KOPT-K1 (cell line): ENCODE measurements around the gene TAF7L.
A peak's percentile ranks its signal among the peaks of the same experiment; 100 is the strongest.
"Not testable (repeated sequence)": the region's sequence is repeated elsewhere in the genome, so short reads cannot be mapped to it uniquely, and the experiment has no call there.

Experiments
- H3K27ac ChIP-seq: fragments of 200-600 bp; sonication (generic); 2 replicates; pipeline ENCODE4 v1.5.1; 2016; ENCODE audit warnings: antibody characterized with exemption, mild to moderate bottlenecking, low read depth, low read length; ENCODE audit not compliant: poor library complexity, severe bottlenecking
- H3K36me3 ChIP-seq: fragments of 200-600 bp; sonication (generic); 2 replicates; pipeline ENCODE4 v1.5.1; 2017; ENCODE audit warnings: antibody characterized with exemption, mild to moderate bottlenecking, low read length, moderate library complexity; ENCODE audit not compliant: insufficient read depth
- H3K9me3 ChIP-seq: fragments of 200-600 bp; sonication (generic); 2 replicates; pipeline ENCODE4 v1.5.1; 2017; ENCODE audit warnings: antibody characterized with exemption, low read length, mild to moderate bottlenecking; ENCODE audit not compliant: insufficient read depth, poor library complexity, severe bottlenecking

Gene TAF7L, protein sequence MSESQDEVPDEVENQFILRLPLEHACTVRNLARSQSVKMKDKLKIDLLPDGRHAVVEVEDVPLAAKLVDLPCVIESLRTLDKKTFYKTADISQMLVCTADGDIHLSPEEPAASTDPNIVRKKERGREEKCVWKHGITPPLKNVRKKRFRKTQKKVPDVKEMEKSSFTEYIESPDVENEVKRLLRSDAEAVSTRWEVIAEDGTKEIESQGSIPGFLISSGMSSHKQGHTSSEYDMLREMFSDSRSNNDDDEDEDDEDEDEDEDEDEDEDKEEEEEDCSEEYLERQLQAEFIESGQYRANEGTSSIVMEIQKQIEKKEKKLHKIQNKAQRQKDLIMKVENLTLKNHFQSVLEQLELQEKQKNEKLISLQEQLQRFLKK

DNA sequence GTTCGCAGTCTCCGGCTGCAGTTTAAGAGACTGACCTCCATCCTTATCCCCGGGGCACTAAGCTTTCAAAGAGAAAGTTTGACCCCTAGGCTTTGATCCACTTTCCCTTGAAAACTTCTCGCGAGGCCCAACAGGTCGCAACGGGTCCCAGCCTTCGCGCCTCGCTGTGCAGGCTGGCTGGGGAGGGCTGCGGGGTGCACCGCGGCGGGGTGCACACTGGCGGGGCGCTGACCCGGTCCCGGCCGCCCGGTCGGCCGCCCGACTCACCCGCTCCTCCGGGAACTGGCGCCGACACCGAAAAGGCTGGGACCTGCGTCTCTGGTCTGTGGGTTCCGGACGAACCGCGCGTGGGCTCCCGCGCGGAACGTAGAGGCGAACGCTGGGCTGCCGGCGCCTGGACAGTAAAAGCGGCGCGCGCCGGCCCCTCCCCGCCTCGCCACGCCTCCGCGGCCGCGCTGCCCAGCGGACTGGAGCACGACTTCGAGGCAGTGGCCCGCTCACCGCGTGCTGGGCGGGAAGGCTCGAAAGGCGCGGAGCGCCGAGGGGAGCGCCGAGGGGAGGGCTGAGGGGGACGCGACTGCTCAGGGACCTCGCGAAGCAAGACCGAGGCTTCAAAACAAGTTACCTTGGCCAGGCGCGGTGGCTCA lies at the start of gene TAF7L:
TAF7L (minus strand) TSS at position 378 of the 647 bp plus-strand sequence. CDS start 3,791 bp downstream, outside the sequence.
- H3K36me3 ChIP-seq, result no peaks in the 10 kb centered on the region
- no peak within 1 kb of the TSS for H3K27ac ChIP-seq
- H3K9me3 ChIP-seq, result no peaks in the 10 kb centered on the region

DNA sequence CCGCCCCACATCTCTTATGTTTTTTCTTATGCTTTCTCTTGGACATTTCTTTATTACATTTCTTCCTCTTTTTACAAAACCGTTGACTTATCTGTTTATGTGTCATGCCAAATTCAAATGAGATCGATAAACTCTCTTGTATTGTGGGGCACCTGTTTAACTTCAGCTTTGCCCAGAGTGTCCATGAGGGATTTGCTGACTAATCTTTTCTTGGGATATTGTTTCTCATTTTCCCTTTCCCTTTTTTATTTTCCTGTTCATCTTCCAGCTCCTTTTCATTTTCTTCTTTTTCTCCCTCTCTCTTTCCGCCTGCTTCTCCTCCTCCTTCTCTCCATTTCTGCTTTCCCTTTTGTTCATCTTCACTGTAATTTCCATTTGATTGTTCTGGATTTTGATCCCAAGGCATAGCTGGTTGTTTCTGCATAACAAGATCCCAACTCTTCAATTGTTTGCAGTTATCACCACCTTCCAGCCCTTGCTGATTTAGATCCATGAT lies 46.7 kb upstream of the TAF7L start:
- Histone ChIP-seq H3K9me3 (no peaks in the 10 kb centered on the region), H3K36me3 (no peaks in the 10 kb centered on the region), H3K27ac (no peak overlapping the region)

DNA sequence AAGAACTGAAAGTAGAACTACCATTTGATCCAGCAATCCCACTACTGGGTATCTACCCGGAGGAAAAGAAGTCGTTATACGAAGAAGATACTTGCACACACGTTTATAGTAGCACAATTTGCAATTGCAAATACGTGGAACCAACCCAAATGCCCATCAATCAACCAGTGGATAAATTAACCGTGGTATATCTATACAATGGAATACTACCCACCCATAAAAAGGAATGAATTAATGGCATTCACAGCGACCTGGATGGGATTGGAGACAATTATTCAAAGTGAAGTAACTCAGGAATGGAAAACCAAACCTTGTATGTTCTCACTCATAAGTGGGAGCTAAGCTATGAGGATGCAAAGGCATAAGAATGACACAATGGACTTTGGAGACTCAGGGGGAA lies 43.2 kb upstream of the TAF7L start:
- not testable (repeated sequence) for H3K9me3 ChIP-seq, H3K27ac ChIP-seq, H3K36me3 ChIP-seq

DNA sequence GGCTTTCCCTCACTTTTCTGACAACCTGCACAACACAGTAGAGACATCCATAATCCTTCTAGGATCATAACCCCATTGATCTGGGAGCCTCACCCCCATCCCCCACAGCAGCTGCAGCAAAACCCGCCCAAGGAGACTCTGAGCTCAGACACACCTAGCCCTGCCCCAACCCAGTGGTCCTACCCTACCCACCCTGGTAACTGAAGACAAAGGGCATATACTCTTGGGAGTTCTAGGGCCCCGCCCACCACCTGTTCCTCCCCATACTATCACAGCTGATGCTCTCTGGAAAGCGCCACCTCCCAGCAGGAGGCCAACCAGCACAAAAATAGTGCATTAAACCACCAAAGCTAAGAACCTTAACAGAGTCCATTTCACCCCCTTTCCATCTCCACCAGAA lies 35.5 kb upstream of the TAF7L start:
- not testable (repeated sequence) for H3K27ac ChIP-seq, H3K9me3 ChIP-seq, H3K36me3 ChIP-seq

DNA sequence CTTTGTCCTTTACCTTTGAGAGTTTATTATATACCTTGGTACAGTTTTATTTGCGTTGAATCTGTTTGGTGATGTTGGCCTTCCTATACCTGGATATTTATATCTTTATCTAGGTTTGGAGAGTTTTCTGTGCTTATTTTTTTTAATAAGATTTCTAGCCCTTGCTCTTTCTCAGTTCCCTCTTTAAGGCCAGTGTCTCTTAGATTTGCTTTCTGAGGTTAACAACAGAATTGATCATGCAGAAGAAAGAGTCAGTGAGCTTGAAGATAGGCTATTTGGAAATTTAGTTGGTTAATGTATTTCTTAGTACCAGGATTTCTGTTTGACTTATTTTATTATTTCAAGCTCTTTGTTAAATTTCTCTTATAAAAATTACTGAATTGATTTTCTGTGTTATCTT lies 12.7 kb upstream of the TAF7L start:
- Histone ChIP-seq H3K9me3 (no peaks in the 10 kb centered on the region), H3K36me3 (no peaks in the 10 kb centered on the region), H3K27ac (no peak overlapping the region)

DNA sequence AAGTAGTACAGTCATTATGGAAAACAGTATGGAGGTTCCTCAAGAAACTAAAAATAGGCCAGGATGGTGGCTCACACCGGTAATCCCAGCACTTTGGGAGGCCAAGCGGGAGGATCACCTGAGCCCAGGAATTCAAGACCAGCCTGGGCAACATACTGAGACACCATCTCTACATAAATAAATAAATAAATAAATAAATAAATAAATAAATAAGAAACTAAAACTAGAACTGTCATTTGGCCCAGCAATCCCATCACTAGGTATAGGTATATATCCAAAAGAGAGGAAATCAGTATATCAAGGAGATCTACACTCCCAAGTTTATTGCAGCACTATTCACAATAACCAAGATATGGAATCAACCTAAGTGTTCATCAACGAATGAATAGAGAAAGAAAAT lies 4.5 kb upstream of the TAF7L start:
- not testable (repeated sequence) for H3K9me3 ChIP-seq, H3K27ac ChIP-seq, H3K36me3 ChIP-seq

DNA sequence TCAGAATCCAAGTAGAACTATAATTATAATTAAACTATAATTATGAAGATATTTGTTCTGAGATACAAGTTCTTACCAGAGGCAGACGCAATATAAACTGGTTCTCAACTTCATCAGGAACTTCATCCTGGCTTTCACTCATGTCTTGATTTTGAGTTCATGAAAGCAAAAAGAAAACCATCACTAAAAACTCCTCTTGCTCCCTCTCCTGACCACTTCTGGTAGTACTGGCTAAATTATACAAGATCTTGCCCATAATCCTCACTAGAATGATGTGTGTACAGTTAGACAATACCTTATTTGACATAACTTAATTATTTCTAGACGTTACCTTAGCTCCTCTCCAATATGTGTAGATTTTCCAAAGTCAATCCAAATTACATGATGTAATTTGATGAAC lies 3.7 kb downstream of the TAF7L start:
- Histone ChIP-seq H3K9me3 (no peaks in the 10 kb centered on the region), H3K27ac (no peak overlapping the region), H3K36me3 (no peaks in the 10 kb centered on the region)

DNA sequence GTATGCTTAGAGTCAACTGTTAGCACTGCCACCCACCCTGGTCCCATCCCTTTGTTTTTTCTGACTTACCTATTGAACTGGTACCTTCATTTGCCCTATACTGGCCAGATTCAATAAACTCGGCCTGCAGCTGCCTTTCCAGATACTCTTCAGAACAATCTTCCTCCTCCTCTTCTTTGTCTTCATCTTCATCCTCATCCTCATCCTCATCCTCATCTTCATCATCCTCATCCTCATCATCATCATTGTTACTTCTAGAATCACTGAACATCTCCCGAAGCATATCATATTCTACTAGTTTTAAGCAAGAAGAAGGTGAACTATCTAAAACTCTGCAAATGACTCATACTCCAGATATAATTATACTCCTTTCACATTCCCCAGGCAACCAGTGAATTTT lies 14.9 kb downstream of the TAF7L start:
- no peaks in the 10 kb centered on the region for H3K36me3 ChIP-seq
- no peaks in the 10 kb centered on the region for H3K9me3 ChIP-seq
- H3K27ac ChIP-seq, result no peak overlapping the region

DNA sequence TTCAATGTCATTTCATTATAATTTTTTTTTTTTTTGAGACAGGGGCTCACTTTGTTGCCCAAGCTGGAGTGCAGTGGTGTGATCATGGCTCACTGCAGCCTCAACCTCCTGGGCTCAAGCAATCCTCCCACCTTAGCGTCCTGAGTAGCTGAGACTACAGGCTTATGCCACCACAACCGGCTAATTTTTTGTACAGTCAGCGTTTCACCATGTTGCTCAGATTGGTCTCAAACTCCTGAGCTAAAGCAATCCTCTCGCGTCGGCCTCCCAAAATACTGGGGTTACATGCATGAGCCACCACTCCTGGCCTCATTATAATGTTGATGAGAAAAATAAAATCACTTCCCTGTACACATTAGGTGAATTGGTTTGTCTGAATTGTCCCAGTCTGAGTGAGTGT lies 16.9 kb downstream of the TAF7L start:
- Histone ChIP-seq H3K36me3 (no peaks in the 10 kb centered on the region), H3K9me3 (no peaks in the 10 kb centered on the region), H3K27ac (no peak overlapping the region)

DNA sequence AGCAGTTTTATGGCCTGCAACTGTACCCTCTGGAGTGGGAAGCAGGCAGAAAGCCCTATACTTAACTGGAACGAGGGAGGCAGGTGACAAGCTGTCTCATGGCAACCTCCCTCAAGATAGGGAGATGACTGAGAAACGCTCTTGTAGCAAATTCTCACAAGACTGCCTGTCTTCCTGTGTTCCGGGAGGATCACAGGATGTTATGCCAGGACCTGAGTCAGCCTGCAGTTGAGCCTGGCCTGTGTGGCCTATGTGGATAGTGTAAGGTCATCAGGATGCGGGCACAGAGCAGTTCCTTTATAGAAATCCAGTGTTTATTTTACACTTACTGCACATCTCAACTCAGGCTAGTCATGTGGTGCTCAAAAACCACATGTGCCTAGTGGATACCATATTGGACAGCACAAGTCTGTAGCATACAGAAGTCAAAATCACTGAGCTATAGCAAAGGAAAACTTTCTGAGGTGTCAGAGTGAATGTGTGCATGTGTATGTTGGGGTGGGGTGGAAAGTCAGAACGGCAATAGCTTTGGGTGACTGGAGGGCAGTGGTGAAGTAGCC lies 25.2 kb downstream of the TAF7L start:
- Histone ChIP-seq H3K9me3 (no peaks in the 10 kb centered on the region), H3K27ac (no peak overlapping the region), H3K36me3 (no peaks in the 10 kb centered on the region)

DNA sequence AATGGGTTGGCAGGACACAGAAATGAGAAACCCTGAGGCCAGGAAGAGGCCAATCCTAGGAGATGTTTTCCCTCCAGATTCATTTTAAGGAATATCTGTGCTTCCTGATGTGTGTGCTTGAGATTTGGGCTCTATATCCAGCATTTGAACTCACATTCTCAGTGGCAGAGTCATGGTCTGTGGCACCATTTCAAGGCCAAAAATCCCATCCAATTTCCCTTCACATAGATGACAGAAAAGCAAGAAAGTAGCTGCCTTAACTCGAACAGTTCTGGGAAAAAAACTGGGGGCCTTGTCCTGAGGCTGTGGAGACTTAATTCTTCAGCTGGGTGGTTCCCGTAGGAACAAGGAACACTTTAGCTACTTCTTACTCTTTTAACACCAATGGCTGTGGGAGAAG lies 27.4 kb downstream of the TAF7L start:
- H3K27ac ChIP-seq, result no peak overlapping the region
- H3K36me3 ChIP-seq, result no peaks in the 10 kb centered on the region
- no peaks in the 10 kb centered on the region for H3K9me3 ChIP-seq

DNA sequence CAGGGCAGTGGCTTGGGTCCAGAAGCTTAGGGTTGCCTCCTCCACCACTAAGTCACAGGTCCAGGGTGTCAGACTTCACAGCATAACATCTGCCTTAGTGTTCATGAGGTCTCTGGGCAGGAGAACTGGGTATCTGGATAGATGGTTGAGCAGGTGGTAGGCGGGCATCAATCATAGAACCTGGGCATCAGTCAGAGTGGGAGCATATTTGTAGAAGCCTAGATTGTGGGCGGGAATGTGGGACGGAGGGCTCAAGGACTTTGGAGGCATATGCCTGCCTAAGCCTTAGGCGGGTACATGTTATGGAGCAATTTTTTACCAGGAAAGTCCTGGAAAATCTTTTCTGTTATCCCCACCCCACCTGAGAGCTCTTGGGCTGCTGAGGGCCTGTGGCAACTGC lies 28.5 kb downstream of the TAF7L start:
- no peak overlapping the region for H3K27ac ChIP-seq
- H3K9me3 ChIP-seq, result no peaks in the 10 kb centered on the region
- H3K36me3 ChIP-seq, result no peaks in the 10 kb centered on the region

DNA sequence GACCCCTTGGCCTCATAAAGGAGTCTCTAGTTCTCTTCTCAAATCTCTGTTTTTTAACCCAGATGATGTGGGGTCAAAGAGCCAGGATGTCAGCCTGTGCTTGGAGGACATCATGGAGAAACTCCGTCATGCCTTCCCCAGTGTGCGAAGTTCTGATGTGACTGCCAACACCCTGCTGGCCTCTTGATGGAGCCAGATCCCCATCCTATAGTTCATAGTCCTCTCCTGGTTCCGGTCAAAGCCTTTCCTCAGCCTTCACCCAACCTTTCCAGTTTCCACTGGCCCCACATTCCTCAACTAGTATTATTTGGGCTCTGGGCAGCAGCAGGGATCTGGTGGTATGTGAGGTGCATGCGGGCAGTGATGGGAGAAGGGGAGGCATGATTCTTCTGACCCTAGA lies 30.7 kb downstream of the TAF7L start:
- H3K27ac ChIP-seq, result no peak overlapping the region
- H3K9me3 ChIP-seq, result no peaks in the 10 kb centered on the region
- H3K36me3 ChIP-seq, result no peaks in the 10 kb centered on the region

DNA sequence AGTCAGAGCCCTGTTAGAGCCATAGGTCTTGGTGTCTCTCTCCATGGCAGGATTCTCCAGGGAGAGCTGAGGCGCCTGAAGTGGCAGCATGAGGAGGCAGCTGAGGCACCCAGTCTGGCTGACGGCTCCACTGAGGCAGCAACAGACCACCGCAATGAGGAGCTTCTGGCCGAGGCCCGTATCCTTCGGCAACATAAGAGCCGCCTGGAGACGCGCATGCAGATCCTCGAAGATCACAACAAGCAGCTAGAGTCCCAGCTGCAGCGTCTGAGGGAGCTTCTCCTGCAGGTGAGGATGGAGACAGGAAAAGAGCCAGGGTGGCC lies 32.9 kb downstream of the TAF7L start:
- H3K9me3 ChIP-seq, result no peaks in the 10 kb centered on the region
- H3K27ac ChIP-seq, result peak overlapping the region; percentile 18
- H3K36me3 ChIP-seq, result no peaks in the 10 kb centered on the region

DNA sequence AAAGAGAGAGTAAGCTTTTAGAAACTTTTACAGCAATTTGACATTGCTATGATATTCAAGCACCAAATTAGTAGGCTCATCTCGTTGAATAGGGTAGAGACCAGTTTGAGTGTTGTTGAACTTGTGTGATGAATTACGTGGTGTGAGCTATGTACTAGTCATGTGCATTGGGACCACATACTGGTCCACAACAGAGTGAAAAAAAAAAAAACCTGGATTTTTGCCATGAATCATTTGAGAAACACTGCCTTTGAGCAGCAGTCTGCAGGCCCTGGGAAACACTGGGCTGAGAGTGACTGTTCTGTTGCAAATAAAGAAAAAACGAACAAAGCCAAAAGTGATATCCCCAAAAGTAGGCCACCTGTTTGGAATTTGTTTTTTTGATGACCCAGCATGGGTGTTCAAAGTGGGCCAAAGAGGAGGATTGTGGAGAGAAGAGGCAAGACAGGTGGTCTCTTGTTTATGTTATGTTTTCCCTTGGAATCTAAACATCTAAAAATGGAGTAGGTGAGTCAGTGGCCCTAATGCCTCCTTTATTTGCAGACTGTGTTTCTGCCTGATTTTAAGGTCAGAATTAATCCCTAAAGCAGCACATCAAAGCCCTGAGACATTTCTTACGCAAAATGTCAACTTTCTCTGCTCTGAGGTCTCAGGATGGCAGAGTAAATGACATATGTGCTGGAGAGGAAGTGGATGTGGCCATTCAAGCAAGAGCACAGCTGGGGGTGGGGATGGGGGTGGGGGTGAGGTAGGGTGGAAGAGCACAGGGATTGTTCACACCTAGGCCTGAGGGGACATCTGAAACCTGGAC lies 33.5 kb downstream of the TAF7L start:
- Histone ChIP-seq H3K36me3 (no peaks in the 10 kb centered on the region), H3K9me3 (no peaks in the 10 kb centered on the region), H3K27ac (peak overlapping the region; percentile 28)
